Measurements from ENCODE around the gene CUBN. TPM values are rescaled to one million over a fixed set of nuclear protein-coding genes. Genes with fewer than 3 reads are reported as not detected.

The CUBN gene
- total and polyA plus RNA-seq, 7 experiments from 2014 or later: 0.39 to 17.5 (median 7.0) TPM

DNA sequence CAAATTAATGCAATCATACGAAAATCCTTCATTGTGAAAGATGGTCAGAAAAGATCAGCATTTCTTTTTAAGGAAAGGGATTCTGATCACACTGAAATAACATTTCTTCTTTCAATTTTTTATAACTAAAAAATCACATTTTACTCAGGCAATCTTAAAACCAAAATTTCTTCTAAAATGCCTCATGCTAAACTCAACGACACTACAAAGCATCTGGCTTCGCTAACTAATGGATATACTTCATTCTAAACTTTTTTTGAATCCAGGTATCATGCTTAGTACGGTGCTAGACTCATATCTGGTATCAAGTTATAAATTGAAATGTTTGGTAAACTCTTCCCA, 100.4 kb downstream of the CUBN start:
- Mint-ChIP-seq H3K27me3 (peaks cover 0 to 7% (median 0%) of the 10 kb centered on the region in 5 donors), H3K27ac (peak overlapping the region; percentile 75 to 97 (median 93)), H3K4me3 (peak overlapping the region; percentile 64 to 87 (median 83)), H3K4me1 (peaks cover 38 to 88% (median 83%) of the 10 kb centered on the region in 7 donors), H3K9me3 (no peaks in the 10 kb centered on the region), H3K36me3 (peaks cover 0 to 8% (median 0%) of the 10 kb centered on the region in 5 donors)
- Histone ChIP-seq H3K9me3 (ENCODE audit: control insufficient read depth in 2 of 3, low read length in 3 of 3) (no peaks in the 10 kb centered on the region), H3K27me3 (ENCODE audit: control insufficient read depth in 2 of 2, insufficient read depth in 2 of 2, low read length in 2 of 2) (no peaks in the 10 kb centered on the region), H3K27ac (ENCODE audit: low read depth, low read length) (peak overlapping the region; percentile 70), H3K36me3 (ENCODE audit: control insufficient read depth in 2 of 3, insufficient read depth in 3 of 3, low read length in 3 of 3) (no peaks in the 10 kb centered on the region), H3K4me1 (ENCODE audit: control insufficient read depth in 2 of 2, insufficient read depth in 2 of 2, low read length in 2 of 2) (peaks cover 53 to 59% of the 10 kb centered on the region in 2 donors), H3K4me3 (ENCODE audit: low read length) (peak overlapping the region; percentile 46)
- DNase-seq: no peak
- intact Hi-C loops (cut with micrococcal nuclease): loop anchor here (1.0 to 10.0 kb wide), 11 partner anchors 14 to 1626 kb away; partner anchors contain the start of genes ARL5B (in 2 of the 2), NSUN6 (in 2 of the 2), STAM (in 2 of the 2) and TRDMT1 (in 2 of the 2)
- no peak for ATAC-seq
- ChIA-PET POLR2A (no interaction called here), CTCF (interaction anchor here (1.0 kb wide), 1 partner anchor 15 kb away, joined by 3 read pairs; no protein-coding TSS in a partner anchor)

DNA sequence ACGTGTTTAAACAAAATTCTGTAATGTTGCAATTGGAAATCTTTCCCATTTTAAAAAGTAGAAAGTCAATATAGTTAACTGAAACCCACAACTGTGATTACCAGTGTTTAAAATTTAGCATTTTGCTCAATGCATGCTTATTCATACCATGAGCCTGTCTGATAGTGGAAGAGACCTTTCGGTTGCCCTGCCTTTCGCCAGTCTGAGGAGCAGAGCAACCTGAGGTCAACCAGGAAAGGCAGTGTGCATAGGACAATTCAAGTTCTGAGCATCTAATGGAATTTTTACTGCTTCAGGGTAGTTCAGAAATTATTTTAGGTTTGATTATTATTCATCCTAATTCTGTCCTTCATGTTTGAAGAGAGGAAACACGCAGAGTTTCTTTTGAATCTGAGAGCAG, 100.8 kb downstream of the CUBN start:
- Histone ChIP-seq H3K27me3 (ENCODE audit: control insufficient read depth in 2 of 2, insufficient read depth in 2 of 2, low read length in 2 of 2) (no peaks in the 10 kb centered on the region), H3K27ac (ENCODE audit: low read depth, low read length) (peak overlapping the region; percentile 70), H3K9me3 (ENCODE audit: control insufficient read depth in 2 of 3, low read length in 3 of 3) (no peaks in the 10 kb centered on the region), H3K36me3 (ENCODE audit: control insufficient read depth in 2 of 3, insufficient read depth in 3 of 3, low read length in 3 of 3) (no peaks in the 10 kb centered on the region), H3K4me3 (ENCODE audit: low read length) (peak overlapping the region; percentile 46), H3K4me1 (ENCODE audit: control insufficient read depth in 2 of 2, insufficient read depth in 2 of 2, low read length in 2 of 2) (peaks cover 53 to 61% of the 10 kb centered on the region in 2 donors)
- intact Hi-C loops (cut with micrococcal nuclease): loop anchor here (1.0 to 10.0 kb wide), 11 partner anchors 14 to 1626 kb away; partner anchors contain the start of genes ARL5B (in 2 of the 2), NSUN6 (in 2 of the 2), STAM (in 2 of the 2) and TRDMT1 (in 2 of the 2)
- H3K9me3 Mint-ChIP-seq: no peaks in the 10 kb centered on the region
- peak overlapping the region; percentile 48 to 84 (median 81) for H3K4me3 Mint-ChIP-seq
- ChIA-PET POLR2A (no interaction called here), CTCF (interaction anchor here (1.0 kb wide), 1 partner anchor 15 kb away, joined by 3 read pairs; no protein-coding TSS in a partner anchor)
- ATAC-seq (no peak), DNase-seq (no peak)
- H3K27me3 Mint-ChIP-seq: peaks cover 0 to 7% (median 0%) of the 10 kb centered on the region in 5 donors
- peaks cover 38 to 88% (median 83%) of the 10 kb centered on the region in 7 donors for H3K4me1 Mint-ChIP-seq
- H3K27ac Mint-ChIP-seq: peak overlapping the region; percentile 75 to 97 (median 93)
- peaks cover 0 to 6% (median 0%) of the 10 kb centered on the region in 5 donors for H3K36me3 Mint-ChIP-seq

DNA sequence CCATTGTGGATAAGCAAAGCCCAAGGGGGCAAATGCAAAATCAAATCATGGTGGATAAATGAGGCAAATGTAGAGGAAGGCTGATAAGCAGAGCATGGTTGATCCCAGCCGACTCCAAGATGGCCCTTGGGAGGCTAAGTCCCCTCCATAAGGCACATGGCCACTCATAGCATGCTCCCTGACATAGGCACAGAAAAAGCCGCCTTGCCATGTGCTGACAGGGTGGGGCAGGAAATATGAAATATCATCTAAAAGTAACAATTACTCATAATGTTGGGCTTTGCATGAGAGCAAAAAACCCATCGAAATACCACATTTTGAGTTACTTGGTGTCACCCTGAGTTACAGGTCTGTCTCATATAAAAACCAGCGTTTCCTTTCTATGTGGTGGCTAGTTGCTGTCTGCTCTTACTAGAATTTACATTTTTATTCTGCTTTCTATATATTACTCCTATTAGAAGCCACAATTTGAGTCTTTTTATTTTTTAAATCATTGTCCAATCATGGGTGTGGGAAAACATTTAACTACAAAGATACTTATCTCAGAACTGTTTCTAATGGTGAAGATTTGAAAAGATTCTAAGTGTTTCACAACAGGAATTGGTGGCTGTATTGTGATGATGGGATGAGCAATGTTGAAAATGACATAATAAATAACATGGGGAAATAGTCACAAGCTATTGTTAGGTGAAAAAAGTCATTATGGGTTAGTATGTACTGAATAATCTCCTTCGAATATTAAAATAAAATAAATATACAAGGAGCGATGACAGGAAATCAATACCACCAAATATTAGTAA, 102.7 kb downstream of the CUBN start:
- H3K4me1 Mint-ChIP-seq: peaks cover 30 to 90% (median 85%) of the 10 kb centered on the region in 7 donors
- peaks cover 50 to 64% of the 10 kb centered on the region in 2 donors for H3K4me1 ChIP-seq (ENCODE audit: control insufficient read depth in 2 of 2, insufficient read depth in 2 of 2, low read length in 2 of 2)
- CTCF ChIA-PET: no interaction called here

DNA sequence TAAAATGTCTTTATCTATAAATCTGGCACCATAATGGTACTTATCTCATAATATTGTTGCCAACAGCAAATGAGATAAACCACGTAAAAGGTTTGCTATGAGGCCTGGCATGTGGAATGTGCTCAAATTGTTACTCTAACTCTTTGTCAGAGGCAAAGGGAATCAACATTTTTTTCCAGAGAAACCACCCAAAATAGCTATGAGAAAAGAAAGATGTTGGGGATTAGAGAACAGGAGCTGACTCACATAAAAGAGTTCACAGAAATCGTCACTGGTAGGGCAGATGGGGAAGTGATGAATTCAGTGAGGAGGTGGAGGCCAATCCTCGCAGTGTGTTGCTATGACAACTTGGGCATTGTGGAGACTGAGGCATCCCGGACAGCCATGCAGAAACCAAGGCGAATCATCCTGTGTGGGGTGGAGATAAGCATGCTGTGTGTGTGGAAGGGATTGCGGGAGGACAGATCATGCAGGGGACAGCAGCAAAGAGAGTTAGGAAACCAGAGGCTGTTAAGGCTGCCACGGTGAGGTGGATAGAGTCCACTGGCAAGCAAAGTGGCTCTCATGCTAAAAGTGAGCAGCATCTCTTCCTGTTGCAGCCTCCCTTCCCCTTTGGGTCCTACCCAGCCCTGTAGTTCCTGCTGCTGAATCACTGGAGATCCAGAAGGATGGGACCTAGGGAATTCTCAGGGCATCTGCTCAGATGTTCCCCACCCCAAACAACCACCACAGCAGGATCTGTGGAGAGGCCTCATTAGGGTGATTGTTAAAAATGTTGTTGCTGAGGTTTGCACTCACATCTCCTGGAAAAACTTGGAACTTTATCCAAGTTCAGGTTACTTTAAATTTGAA, 103.9 kb downstream of the CUBN start:
- peak overlapping the region; percentile 27 to 81 (median 58) for H3K4me3 Mint-ChIP-seq
- no peaks in the 10 kb centered on the region for H3K9me3 Mint-ChIP-seq
- peaks cover 25 to 83% (median 77%) of the 10 kb centered on the region in 7 donors for H3K4me1 Mint-ChIP-seq
- peaks cover 0 to 7% (median 0%) of the 10 kb centered on the region in 5 donors for H3K36me3 Mint-ChIP-seq
- POLR2A ChIA-PET: interaction anchor here (0.6 to 4.1 kb wide), 6 partner anchors 15 to 402 kb away, joined by 3 to 24 read pairs (median 4); partner anchors contain the start of gene VIM
- H3K27ac Mint-ChIP-seq: peak overlapping the region; percentile 88 to 98 (median 94)
- H3K27me3 ChIP-seq (ENCODE audit: control insufficient read depth in 2 of 2, insufficient read depth in 2 of 2, low read length in 2 of 2): no peaks in the 10 kb centered on the region
- CTCF ChIA-PET: interaction anchor here (0.6 to 1.2 kb wide), 2 partner anchors 9 to 38 kb away, joined by 3 read pairs; no protein-coding TSS in a partner anchor
- H3K4me3 ChIP-seq (ENCODE audit: low read length): no peak overlapping the region
- peaks cover 50 to 64% of the 10 kb centered on the region in 2 donors for H3K4me1 ChIP-seq (ENCODE audit: control insufficient read depth in 2 of 2, insufficient read depth in 2 of 2, low read length in 2 of 2)
- H3K27ac ChIP-seq (ENCODE audit: low read depth, low read length): peak overlapping the region; percentile 82
- intact Hi-C loops (cut with micrococcal nuclease): loop anchor here (2.0 to 10.0 kb wide), 7 partner anchors 59 to 1629 kb away; partner anchors contain the start of genes ARL5B (in 2 of the 2), NSUN6 (in 2 of the 2) and STAM (in 2 of the 2)
- peak in 5 of 9 donors; percentile 18 to 78 (median 22) for DNase-seq
- no peaks in the 10 kb centered on the region for H3K9me3 ChIP-seq (ENCODE audit: control insufficient read depth in 2 of 3, low read length in 3 of 3)
- H3K36me3 ChIP-seq (ENCODE audit: control insufficient read depth in 2 of 3, insufficient read depth in 3 of 3, low read length in 3 of 3): no peaks in the 10 kb centered on the region
- peak; percentile 52 for ATAC-seq
- peaks cover 0 to 9% (median 0%) of the 10 kb centered on the region in 5 donors for H3K27me3 Mint-ChIP-seq

More for the DNA sequence above, 102.7 kb downstream of the CUBN start:
- H3K9me3 ChIP-seq (ENCODE audit: control insufficient read depth in 2 of 3, low read length in 3 of 3): no peaks in the 10 kb centered on the region
- Mint-ChIP-seq H3K27ac (peak overlapping the region; percentile 87 to 98 (median 94)), H3K36me3 (peaks cover 0 to 7% (median 0%) of the 10 kb centered on the region in 5 donors), H3K27me3 (peaks cover 0 to 10% (median 0%) of the 10 kb centered on the region in 5 donors), H3K9me3 (no peaks in the 10 kb centered on the region), H3K4me3 (peak overlapping the region; percentile 43 to 83 (median 64))
- no peaks in the 10 kb centered on the region for H3K36me3 ChIP-seq (ENCODE audit: control insufficient read depth in 2 of 3, insufficient read depth in 3 of 3, low read length in 3 of 3)
- no peaks in the 10 kb centered on the region for H3K27me3 ChIP-seq (ENCODE audit: control insufficient read depth in 2 of 2, insufficient read depth in 2 of 2, low read length in 2 of 2)
- intact Hi-C loops (cut with micrococcal nuclease): loop anchor here (2.0 to 10.0 kb wide), 6 partner anchors 60 to 1628 kb away; partner anchors contain the start of genes ARL5B (in 2 of the 2), NSUN6 (in 2 of the 2) and STAM (in 2 of the 2)
- DNase-seq (peak in 8 of 9 donors; percentile 39 to 75 (median 62)), ATAC-seq (peak; percentile 67)
- H3K27ac ChIP-seq (ENCODE audit: low read depth, low read length): peak overlapping the region; percentile 55
- POLR2A ChIA-PET: interaction anchor here (2.3 to 4.1 kb wide), 2 partner anchors 22 to 202 kb away, joined by 6 to 24 read pairs; partner anchors contain the start of gene VIM
- H3K4me3 ChIP-seq (ENCODE audit: low read length): no peak overlapping the region

DNA sequence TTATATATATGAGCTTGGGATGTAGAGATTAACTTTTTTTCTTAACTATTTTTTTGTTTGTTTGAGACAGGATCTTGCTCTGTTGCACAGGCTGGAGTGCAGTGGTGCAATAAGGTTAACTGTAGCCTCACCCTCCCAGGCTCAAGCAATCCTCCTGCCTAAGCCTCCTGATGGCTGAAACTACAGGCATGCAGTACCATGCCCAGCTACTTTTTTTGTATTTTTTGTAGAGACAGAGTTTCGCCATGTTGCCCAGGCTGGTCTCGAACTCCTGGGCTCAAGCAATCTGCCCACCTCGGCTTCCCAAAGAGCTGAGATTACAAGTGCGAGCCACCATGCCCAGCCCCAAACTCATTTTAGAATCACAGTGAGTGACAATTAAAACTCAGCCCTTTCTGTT, 105.2 kb downstream of the CUBN start:
- Mint-ChIP-seq H3K9me3 (peaks cover 0 to 3% (median 0%) of the 10 kb centered on the region in 11 donors), H3K4me1 (peaks cover 29 to 76% (median 72%) of the 10 kb centered on the region in 7 donors), H3K36me3 (peaks cover 2 to 10% (median 6%) of the 10 kb centered on the region in 5 donors), H3K27me3 (peaks cover 0 to 9% (median 0%) of the 10 kb centered on the region in 5 donors), H3K4me3 (peak overlapping the region in 7 of 10 donors; percentile 29 to 71 (median 44)), H3K27ac (peak overlapping the region; percentile 74 to 99 (median 91))
- Histone ChIP-seq H3K27me3 (ENCODE audit: control insufficient read depth in 2 of 2, insufficient read depth in 2 of 2, low read length in 2 of 2) (no peaks in the 10 kb centered on the region), H3K4me1 (ENCODE audit: control insufficient read depth in 2 of 2, insufficient read depth in 2 of 2, low read length in 2 of 2) (peaks cover 50 to 64% of the 10 kb centered on the region in 2 donors), H3K27ac (ENCODE audit: low read depth, low read length) (peak overlapping the region; percentile 82), H3K36me3 (ENCODE audit: control insufficient read depth in 2 of 3, insufficient read depth in 3 of 3, low read length in 3 of 3) (no peaks in the 10 kb centered on the region), H3K9me3 (ENCODE audit: control insufficient read depth in 2 of 3, low read length in 3 of 3) (no peaks in the 10 kb centered on the region), H3K4me3 (ENCODE audit: low read length) (no peak overlapping the region)
- intact Hi-C loops (cut with micrococcal nuclease): loop anchor here (2.0 to 10.0 kb wide), 4 partner anchors 400 to 1630 kb away; partner anchors contain the start of genes ARL5B (in 2 of the 2), NSUN6 (in 2 of the 2) and STAM (in 1 of the 2)
- CTCF ChIA-PET: no interaction called here
- DNase-seq (no peak), ATAC-seq (no peak)
- POLR2A ChIA-PET: interaction anchor here (0.7 to 4.1 kb wide), 4 partner anchors 10 to 205 kb away, joined by 3 to 24 read pairs (median 4); partner anchors contain the start of gene VIM

Data from naive thymus-derived CD4-positive, alpha-beta T cell (primary cell).